ENCODE results near the gene CALHM6. TPM values are rescaled to one million over a fixed set of nuclear protein-coding genes. Genes with fewer than 3 reads are reported as not detected.

Gene CALHM6
- total RNA-seq, 1 donor from 2014 or later: not detected

- H3K4me3 ChIP-seq: no peak overlapping the region
- no peaks in the 10 kb centered on the region for H3K27me3 ChIP-seq
- TF ChIP-seq CTCF (IDR thresholded peaks at IDR 0.05): no peak
- H3K27ac ChIP-seq: no peak overlapping the region
- intact Hi-C loops (cut with DNase I): no loop called here
- peaks cover 0 to 10% of the 10 kb centered on the region in 2 donors for H3K4me1 ChIP-seq
- no peaks in the 10 kb centered on the region for H3K9me3 ChIP-seq
- no peak for DNase-seq (ENCODE audit: low spot score in 2 of 2)
- H3K36me3 ChIP-seq: peaks cover 6 to 17% of the 10 kb centered on the region in 2 donors
These were observed 22.4 kb upstream of the CALHM6 start for GRCh38 chr6:116438590-116439448.

GRCh38 chr6:116439522-116440051, 21.6 kb upstream of the CALHM6 start:
- TF ChIP-seq CTCF (IDR thresholded peaks at IDR 0.05): no peak
- peaks cover 6 to 17% of the 10 kb centered on the region in 2 donors for H3K36me3 ChIP-seq
- no peak overlapping the region for H3K27ac ChIP-seq
- H3K27me3 ChIP-seq: no peaks in the 10 kb centered on the region
- peaks cover 0 to 10% of the 10 kb centered on the region in 2 donors for H3K4me1 ChIP-seq
- no peak overlapping the region for H3K4me3 ChIP-seq
- intact Hi-C loops (cut with DNase I): no loop called here
- no peaks in the 10 kb centered on the region for H3K9me3 ChIP-seq
- no peak for DNase-seq (ENCODE audit: low spot score in 2 of 2)

GRCh38 chr6:116443105-116443504, 18.1 kb upstream of the CALHM6 start:
- no peak for DNase-seq (ENCODE audit: low spot score in 2 of 2)
- Histone ChIP-seq H3K27me3 (no peaks in the 10 kb centered on the region), H3K4me3 (no peak overlapping the region), H3K9me3 (no peaks in the 10 kb centered on the region), H3K36me3 (no peaks in the 10 kb centered on the region), H3K4me1 (peaks cover 0 to 12% of the 10 kb centered on the region in 2 donors), H3K27ac (no peak overlapping the region)
- intact Hi-C loops (cut with DNase I): no loop called here
- no peak for TF ChIP-seq CTCF (IDR thresholded peaks at IDR 0.05)

- H3K36me3 ChIP-seq: no peaks in the 10 kb centered on the region
- DNase-seq (ENCODE audit: low spot score in 2 of 2): no peak
- peaks cover 0 to 6% of the 10 kb centered on the region in 2 donors for H3K4me1 ChIP-seq
- H3K9me3 ChIP-seq: no peaks in the 10 kb centered on the region
- H3K27ac ChIP-seq: no peak overlapping the region
- intact Hi-C loops (cut with DNase I): no loop called here
- TF ChIP-seq CTCF (IDR thresholded peaks at IDR 0.05): peak in 2 of 3 experiments; percentile 25 to 44
- no peaks in the 10 kb centered on the region for H3K27me3 ChIP-seq
- no peak overlapping the region for H3K4me3 ChIP-seq
These were observed 17.1 kb upstream of the CALHM6 start for GRCh38 chr6:116444092-116444491.

GRCh38 chr6:116444575-116444974, 16.6 kb upstream of the CALHM6 start:
- Histone ChIP-seq H3K4me3 (no peak overlapping the region), H3K9me3 (no peaks in the 10 kb centered on the region), H3K27me3 (no peaks in the 10 kb centered on the region), H3K4me1 (peaks cover 0 to 6% of the 10 kb centered on the region in 2 donors), H3K27ac (no peak overlapping the region), H3K36me3 (no peaks in the 10 kb centered on the region)
- no peak for TF ChIP-seq CTCF (IDR thresholded peaks at IDR 0.05)
- no peak for DNase-seq (ENCODE audit: low spot score in 2 of 2)
- intact Hi-C loops (cut with DNase I): no loop called here
